Osteocyte (in vitro differentiated cells): ENCODE data around the gene NCOA5. TPM values are rescaled to one million over a fixed set of nuclear protein-coding genes. Genes with fewer than 3 reads are reported as not detected.

Experiments
- DNase-seq: peaks from one replicate; pipeline ENCODE4 v3.0.0; 2021; ENCODE audit warnings: mixed read lengths; ENCODE audit not compliant: unreplicated experiment; ENCODE audit errors: extremely low spot score
- H3K27ac Mint-ChIP-seq: one replicate; pipeline ENCODE4 v1.8.0; 2021; ENCODE audit warnings: mild to moderate bottlenecking, mixed read lengths; ENCODE audit not compliant: unreplicated experiment
- H3K27me3 Mint-ChIP-seq: one replicate; pipeline ENCODE4 v1.8.0; 2021; ENCODE audit warnings: mixed read lengths; ENCODE audit not compliant: unreplicated experiment
- H3K36me3 Mint-ChIP-seq: one replicate; pipeline ENCODE4 v1.8.0; 2021; ENCODE audit warnings: mixed read lengths; ENCODE audit not compliant: unreplicated experiment
- H3K4me1 Mint-ChIP-seq: one replicate; pipeline ENCODE4 v1.8.0; 2021; ENCODE audit warnings: mixed read lengths; ENCODE audit not compliant: unreplicated experiment
- H3K4me3 Mint-ChIP-seq: one replicate; pipeline ENCODE4 v1.8.0; 2021; ENCODE audit warnings: mild to moderate bottlenecking, moderate library complexity, mixed read lengths; ENCODE audit not compliant: unreplicated experiment
- H3K9me3 Mint-ChIP-seq: one replicate; pipeline ENCODE4 v1.8.0; 2021; ENCODE audit warnings: mixed read lengths; ENCODE audit not compliant: unreplicated experiment
- CTCF ChIP-seq: fragments of 200-600 bp; sonication (generic); IDR thresholded peaks from 2 replicates; pipeline ENCODE4 v1.5.0; 2021; ENCODE audit warnings: antibody characterized with exemption, mild to moderate bottlenecking, moderate library complexity
- total RNA-seq: library from RNA; stranded (reverse); gene quantifications from 2 replicates; pipeline ENCODE4 v1.2.1, GENCODE V29; 2021

Gene NCOA5
- total RNA-seq, 1 donor from 2014 or later = 39.0 TPM

- no peaks in the 10 kb centered on the region for H3K9me3 Mint-ChIP-seq
- TF ChIP-seq CTCF = no peak
- peaks cover 44% of the 10 kb centered on the region for H3K27me3 Mint-ChIP-seq
- H3K36me3 Mint-ChIP-seq = no peaks in the 10 kb centered on the region
- peaks cover 7% of the 10 kb centered on the region for H3K4me1 Mint-ChIP-seq
- peak within 1 kb of the TSS; percentile 75 for H3K4me3 Mint-ChIP-seq
- DNase-seq = no peak
- peak within 1 kb of the TSS; percentile 71 for H3K27ac Mint-ChIP-seq
Observed at GRCh38 chr20:46117704-46118467, 28.1 kb upstream of the NCOA5 start, which contains the start of gene CD40. TSS of gene CD40 (plus strand) at chr20:46118314. CDS start at chr20:46118344, 30 bp downstream.

- peaks cover 49% of the 10 kb centered on the region for H3K27me3 Mint-ChIP-seq
- no peaks in the 10 kb centered on the region for H3K9me3 Mint-ChIP-seq
- no peak overlapping the region for H3K4me3 Mint-ChIP-seq
- TF ChIP-seq CTCF = no peak
- no peaks in the 10 kb centered on the region for H3K36me3 Mint-ChIP-seq
- no peak overlapping the region for H3K27ac Mint-ChIP-seq
- no peak for DNase-seq
- peaks cover 7% of the 10 kb centered on the region for H3K4me1 Mint-ChIP-seq
Observed at GRCh38 chr20:46114449-46114848, 24.7 kb upstream of the NCOA5 start.

- no peak for DNase-seq
- no peak for TF ChIP-seq CTCF
- no peaks in the 10 kb centered on the region for H3K9me3 Mint-ChIP-seq
- no peaks in the 10 kb centered on the region for H3K36me3 Mint-ChIP-seq
- peaks cover 6% of the 10 kb centered on the region for H3K4me1 Mint-ChIP-seq
- no peak overlapping the region for H3K27ac Mint-ChIP-seq
- H3K4me3 Mint-ChIP-seq = no peak overlapping the region
- peaks cover 58% of the 10 kb centered on the region for H3K27me3 Mint-ChIP-seq
Observed at GRCh38 chr20:46113113-46113470, 23.3 kb upstream of the NCOA5 start.

- Mint-ChIP-seq H3K4me1 (peaks cover 1% of the 10 kb centered on the region), H3K27me3 (peaks cover 55% of the 10 kb centered on the region)
- TF ChIP-seq CTCF = no peak
Observed at GRCh38 chr20:46112430-46113112, 22.8 kb upstream of the NCOA5 start.

GRCh38 chr20:46111836-46112212 lies 22.1 kb upstream of the NCOA5 start:
- no peaks in the 10 kb centered on the region for H3K4me1 Mint-ChIP-seq
- H3K27me3 Mint-ChIP-seq = peaks cover 59% of the 10 kb centered on the region
- no peak for DNase-seq
- no peaks in the 10 kb centered on the region for H3K9me3 Mint-ChIP-seq
- TF ChIP-seq CTCF = no peak
- no peaks in the 10 kb centered on the region for H3K36me3 Mint-ChIP-seq
- H3K4me3 Mint-ChIP-seq = no peak overlapping the region
- no peak overlapping the region for H3K27ac Mint-ChIP-seq

More at GRCh38 chr20:46112430-46113112, 22.8 kb upstream of the NCOA5 start:
- Mint-ChIP-seq H3K27ac (no peak overlapping the region), H3K4me3 (no peak overlapping the region), H3K9me3 (no peaks in the 10 kb centered on the region), H3K36me3 (no peaks in the 10 kb centered on the region)
- no peak for DNase-seq
